ENCODE data around the gene KAZALD1. TPM values are rescaled to one million over a fixed set of nuclear protein-coding genes. Genes with fewer than 3 reads are reported as not detected.

Gene KAZALD1
- total and polyA plus RNA-seq, 7 donors, result 0.49 to 40.2 (median 3.9) TPM

DNA sequence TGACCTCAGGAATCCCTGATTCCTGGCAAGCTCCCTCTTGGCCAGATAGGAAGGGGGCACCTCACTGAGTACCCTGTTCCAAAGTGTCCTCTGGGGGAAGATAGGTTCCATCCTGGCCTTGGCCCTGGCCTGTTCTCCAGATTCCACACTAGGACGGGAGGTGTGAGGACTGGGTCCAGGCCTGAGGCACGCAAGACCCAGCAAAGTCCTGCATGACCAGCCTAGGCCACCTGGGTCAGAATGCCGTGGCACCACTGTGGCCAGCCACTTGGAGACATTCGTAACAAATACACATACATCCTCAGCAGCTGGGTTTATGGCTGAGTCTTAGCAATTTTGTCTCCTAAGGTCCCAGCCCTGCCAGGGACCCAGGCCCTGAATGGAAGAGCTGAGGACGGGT, 46.0 kb downstream of the KAZALD1 start:
- peaks cover 3 to 55% (median 7%) of the 10 kb centered on the region in 3 donors for H3K27me3 ChIP-seq
- intact Hi-C loops (cut with DNase I), result no loop called here
- 89 to 94% methylated on average over 5 of the region's 5 CpGs for WGBS, 2 donors
- H3K36me3 ChIP-seq, result no peaks in the 10 kb centered on the region
- H3K4me3 ChIP-seq, result no peak overlapping the region
- H3K27ac ChIP-seq, result no peak overlapping the region
- TF ChIP-seq EP300 (IDR thresholded peaks at IDR 0.05) (no peak), POLR2A (IDR thresholded peaks at IDR 0.05) (no peak), POLR2AphosphoS5 (IDR thresholded peaks at IDR 0.05) (no peak)
- TF ChIP-seq, protein P1, sequence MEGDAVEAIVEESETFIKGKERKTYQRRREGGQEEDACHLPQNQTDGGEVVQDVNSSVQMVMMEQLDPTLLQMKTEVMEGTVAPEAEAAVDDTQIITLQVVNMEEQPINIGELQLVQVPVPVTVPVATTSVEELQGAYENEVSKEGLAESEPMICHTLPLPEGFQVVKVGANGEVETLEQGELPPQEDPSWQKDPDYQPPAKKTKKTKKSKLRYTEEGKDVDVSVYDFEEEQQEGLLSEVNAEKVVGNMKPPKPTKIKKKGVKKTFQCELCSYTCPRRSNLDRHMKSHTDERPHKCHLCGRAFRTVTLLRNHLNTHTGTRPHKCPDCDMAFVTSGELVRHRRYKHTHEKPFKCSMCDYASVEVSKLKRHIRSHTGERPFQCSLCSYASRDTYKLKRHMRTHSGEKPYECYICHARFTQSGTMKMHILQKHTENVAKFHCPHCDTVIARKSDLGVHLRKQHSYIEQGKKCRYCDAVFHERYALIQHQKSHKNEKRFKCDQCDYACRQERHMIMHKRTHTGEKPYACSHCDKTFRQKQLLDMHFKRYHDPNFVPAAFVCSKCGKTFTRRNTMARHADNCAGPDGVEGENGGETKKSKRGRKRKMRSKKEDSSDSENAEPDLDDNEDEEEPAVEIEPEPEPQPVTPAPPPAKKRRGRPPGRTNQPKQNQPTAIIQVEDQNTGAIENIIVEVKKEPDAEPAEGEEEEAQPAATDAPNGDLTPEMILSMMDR (IDR thresholded peaks at IDR 0.05), result no peak
- DNase-seq, result no peak
- H3K4me1 ChIP-seq, result no peaks in the 10 kb centered on the region
- no peaks in the 10 kb centered on the region for H3K9me3 ChIP-seq

DNA sequence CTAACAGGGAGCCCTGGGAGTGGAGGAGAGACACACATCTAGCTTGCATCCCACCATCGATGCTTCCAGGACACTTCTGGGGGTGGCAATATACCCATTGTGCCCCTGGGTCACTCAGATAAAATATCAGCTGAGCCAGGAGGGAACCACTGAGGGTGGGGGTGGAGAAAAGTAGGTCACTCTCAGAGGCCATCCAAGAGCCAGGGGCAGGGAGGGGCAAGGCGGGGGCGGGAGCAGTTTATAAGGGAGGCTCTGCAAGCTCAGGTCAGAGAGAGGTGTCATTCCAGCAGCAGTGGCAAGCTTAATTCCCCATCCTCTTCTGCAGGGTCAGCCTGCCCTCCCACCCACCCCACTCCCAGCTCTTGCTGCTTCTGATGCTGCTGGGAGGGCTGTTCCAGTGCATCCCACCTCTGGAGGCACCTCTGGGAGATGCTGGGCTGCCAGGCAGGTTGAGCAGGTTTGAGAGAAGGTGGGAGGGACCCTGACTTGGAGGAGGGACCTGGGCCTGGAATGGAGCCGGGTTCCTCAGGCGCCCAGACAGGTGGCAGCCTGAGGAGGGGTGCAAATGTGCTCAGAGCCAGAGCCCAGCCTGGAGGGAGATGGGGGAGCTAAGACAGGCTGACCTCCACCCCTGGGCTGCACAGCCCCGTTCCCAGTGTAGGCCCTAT, 49.2 kb downstream of the KAZALD1 start:
- no peaks in the 10 kb centered on the region for H3K4me1 ChIP-seq
- no peak for DNase-seq
- WGBS, 2 donors, result 26 to 40% methylated on average over 6 of the region's 6 CpGs
- H3K9me3 ChIP-seq, result no peaks in the 10 kb centered on the region
- intact Hi-C loops (cut with DNase I), result no loop called here
- H3K27ac ChIP-seq, result no peak overlapping the region
- H3K36me3 ChIP-seq, result no peaks in the 10 kb centered on the region
- no peak for TF ChIP-seq EP300 (IDR thresholded peaks at IDR 0.05)
- TF ChIP-seq, protein P1 (IDR thresholded peaks at IDR 0.05), result no peak
- no peak for TF ChIP-seq POLR2AphosphoS5 (IDR thresholded peaks at IDR 0.05)
- no peak for TF ChIP-seq POLR2A (IDR thresholded peaks at IDR 0.05)
- H3K27me3 ChIP-seq, result peaks cover 3 to 66% (median 17%) of the 10 kb centered on the region in 3 donors
- H3K4me3 ChIP-seq, result no peak overlapping the region

DNA sequence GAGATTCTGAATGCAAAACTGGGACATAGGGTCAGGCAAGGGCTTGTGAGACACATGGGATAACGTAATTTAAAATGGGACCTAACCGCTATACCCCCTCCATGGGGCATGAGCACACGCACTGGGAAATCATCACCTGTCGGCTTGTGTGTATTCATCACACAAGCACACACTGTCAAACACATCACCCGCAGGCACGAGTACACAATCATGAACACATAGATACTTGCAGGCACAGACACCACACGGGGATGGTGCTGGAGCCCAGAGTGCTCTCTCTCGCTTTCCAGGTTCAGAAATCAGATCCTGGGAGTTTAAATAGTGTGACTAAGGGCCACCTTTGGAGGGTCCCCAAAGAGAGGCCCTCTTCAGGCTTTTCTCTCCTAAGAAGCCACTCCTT, 49.8 kb downstream of the KAZALD1 start:
- Histone ChIP-seq H3K36me3 (no peaks in the 10 kb centered on the region), H3K27ac (no peak overlapping the region), H3K27me3 (peaks cover 3 to 66% (median 17%) of the 10 kb centered on the region in 3 donors), H3K4me1 (no peaks in the 10 kb centered on the region), H3K4me3 (no peak overlapping the region), H3K9me3 (no peaks in the 10 kb centered on the region)
- 85 to 88% methylated on average over 8 of the region's 8 CpGs for WGBS, 2 donors
- intact Hi-C loops (cut with DNase I), result no loop called here
- DNase-seq, result no peak
- no peak for TF ChIP-seq EP300 (IDR thresholded peaks at IDR 0.05)
- no peak for TF ChIP-seq POLR2AphosphoS5 (IDR thresholded peaks at IDR 0.05)
- no peak for TF ChIP-seq POLR2A (IDR thresholded peaks at IDR 0.05)
- TF ChIP-seq, protein P1 (IDR thresholded peaks at IDR 0.05), result no peak

DNA sequence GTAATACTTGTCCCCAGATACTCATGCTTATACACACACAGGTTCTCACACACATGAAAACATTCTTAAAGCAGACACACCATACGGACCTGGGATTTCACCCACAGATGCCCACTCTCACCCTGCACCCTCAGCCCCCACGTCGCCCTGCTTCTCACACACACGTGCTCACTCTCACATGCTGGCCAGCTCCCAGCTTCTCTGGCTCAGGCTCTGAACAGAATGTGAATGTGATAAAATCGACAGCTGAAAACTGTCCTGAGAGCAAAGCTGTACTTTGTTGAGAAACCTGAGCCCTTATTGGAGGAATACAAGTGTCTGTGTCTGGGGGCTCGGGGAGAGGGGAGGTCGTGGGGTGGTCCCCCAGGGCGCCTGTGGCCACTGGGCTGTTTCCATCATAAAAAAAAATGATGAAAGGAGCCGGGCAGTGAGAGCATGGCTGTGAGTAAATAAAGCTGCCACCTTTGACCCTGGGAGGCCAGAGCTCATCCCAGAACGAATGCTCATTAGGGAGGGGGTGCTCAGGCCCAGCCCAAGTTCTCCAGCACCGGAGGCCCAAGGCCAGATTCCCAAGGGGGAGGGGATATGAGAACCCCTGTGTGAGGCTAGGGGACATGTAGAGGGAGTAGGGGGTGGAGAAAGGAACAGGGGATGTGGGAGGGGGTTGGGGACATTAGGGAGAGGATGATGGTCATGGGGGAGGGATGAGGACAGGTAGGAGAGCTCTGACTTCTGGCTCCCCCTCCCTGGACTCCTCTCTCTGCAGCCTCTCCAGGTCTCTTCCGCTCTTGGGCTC, 51.2 kb downstream of the KAZALD1 start:
- Histone ChIP-seq H3K27me3 (peaks cover 3 to 63% (median 17%) of the 10 kb centered on the region in 3 donors), H3K4me1 (no peaks in the 10 kb centered on the region), H3K36me3 (no peaks in the 10 kb centered on the region), H3K27ac (no peak overlapping the region), H3K9me3 (no peaks in the 10 kb centered on the region), H3K4me3 (no peak overlapping the region)
- TF ChIP-seq POLR2A (IDR thresholded peaks at IDR 0.05), result no peak
- TF ChIP-seq EP300 (IDR thresholded peaks at IDR 0.05), result no peak
- TF ChIP-seq, protein P1 (IDR thresholded peaks at IDR 0.05), result no peak
- TF ChIP-seq POLR2AphosphoS5 (IDR thresholded peaks at IDR 0.05), result no peak
- WGBS, 2 donors, result 14 to 27% methylated on average over 12 of the region's 12 CpGs
- intact Hi-C loops (cut with DNase I), result no loop called here
- DNase-seq, result no peak

All from sigmoid colon (tissue), 7 donors.